Gastroesophageal sphincter (tissue), 3 donors: ENCODE results near the gene PPM1J.

Experiments used
- POLR2A ChIP-seq, 2 donors: fragments of 450-650 bp; IDR thresholded peaks; one replicate each; pipeline ENCODE4 v1.6.1; 2017; ENCODE audit warnings: antibody characterized with exemption in 2 of 2, mild to moderate bottlenecking in 2 of 2, moderate library complexity in 1 of 2
- POLR2AphosphoS5 ChIP-seq: sonication (generic); formaldehyde crosslinking; IDR thresholded peaks from one replicate; pipeline ENCODE4 v1.6.1; 2017; ENCODE audit warnings: antibody characterized with exemption
- TF ChIP-seq, protein P1 (sequence below), 4 experiments: fragments of 200-600 bp in 2 of 4; fragments of 450-650 bp in 2 of 4; sonication (generic) in 1 of 4; IDR thresholded peaks; one replicate each; pipeline ENCODE4 v1.5.1; 2017 to 2019; ENCODE audit warnings: antibody characterized with exemption in 4 of 4, mild to moderate bottlenecking in 2 of 4, moderate library complexity in 2 of 4

DNA sequence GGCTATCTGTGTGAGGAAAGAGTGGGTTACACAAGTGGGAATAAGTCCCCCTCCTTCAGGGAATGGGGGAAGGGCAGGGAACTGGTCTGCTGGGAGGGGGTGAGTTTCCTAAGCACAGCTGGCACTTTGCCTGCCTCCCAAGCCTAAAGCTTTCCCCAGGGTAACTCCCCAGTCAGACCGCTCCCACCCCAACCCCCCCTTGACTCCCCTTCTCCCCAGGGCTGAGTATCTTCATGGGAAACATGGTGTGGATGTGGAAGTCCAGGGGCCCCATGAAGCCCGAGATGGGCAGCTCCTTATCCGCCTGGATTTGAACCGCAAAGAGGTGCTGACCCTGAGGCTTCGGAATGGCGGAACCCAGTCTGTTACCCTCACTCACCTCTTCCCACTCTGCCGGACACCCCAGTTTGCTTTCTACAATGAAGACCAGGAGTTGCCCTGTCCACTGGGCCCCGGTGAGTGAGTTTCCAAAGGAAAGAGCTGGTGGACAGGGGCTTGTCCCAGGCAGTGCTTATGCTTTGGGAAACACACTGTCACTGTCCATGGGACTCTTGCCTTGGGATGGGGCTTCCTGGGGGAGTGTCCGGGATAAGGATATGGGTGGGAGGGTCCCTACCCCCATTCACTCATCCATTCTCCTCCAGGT is 25.8 kb downstream of the PPM1J start:
- TF ChIP-seq, protein P1, sequence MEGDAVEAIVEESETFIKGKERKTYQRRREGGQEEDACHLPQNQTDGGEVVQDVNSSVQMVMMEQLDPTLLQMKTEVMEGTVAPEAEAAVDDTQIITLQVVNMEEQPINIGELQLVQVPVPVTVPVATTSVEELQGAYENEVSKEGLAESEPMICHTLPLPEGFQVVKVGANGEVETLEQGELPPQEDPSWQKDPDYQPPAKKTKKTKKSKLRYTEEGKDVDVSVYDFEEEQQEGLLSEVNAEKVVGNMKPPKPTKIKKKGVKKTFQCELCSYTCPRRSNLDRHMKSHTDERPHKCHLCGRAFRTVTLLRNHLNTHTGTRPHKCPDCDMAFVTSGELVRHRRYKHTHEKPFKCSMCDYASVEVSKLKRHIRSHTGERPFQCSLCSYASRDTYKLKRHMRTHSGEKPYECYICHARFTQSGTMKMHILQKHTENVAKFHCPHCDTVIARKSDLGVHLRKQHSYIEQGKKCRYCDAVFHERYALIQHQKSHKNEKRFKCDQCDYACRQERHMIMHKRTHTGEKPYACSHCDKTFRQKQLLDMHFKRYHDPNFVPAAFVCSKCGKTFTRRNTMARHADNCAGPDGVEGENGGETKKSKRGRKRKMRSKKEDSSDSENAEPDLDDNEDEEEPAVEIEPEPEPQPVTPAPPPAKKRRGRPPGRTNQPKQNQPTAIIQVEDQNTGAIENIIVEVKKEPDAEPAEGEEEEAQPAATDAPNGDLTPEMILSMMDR (IDR thresholded peaks at IDR 0.05), result no peak
- no peak for TF ChIP-seq POLR2AphosphoS5
- no peak for TF ChIP-seq POLR2A (IDR thresholded peaks at IDR 0.05)
